HG03097 (cell line): Measurements from ENCODE around the gene GDF10.

Source experiments
- ATAC-seq: cut with Tn5 transposase; IDR thresholded peaks from one replicate; pipeline ENCODE4 v1.9.1; 2021; ENCODE audit not compliant: unreplicated experiment, low FRiP score

GDF10 gene

GRCh38 chr10:47299611-47300428, at the start of gene GDF10:
GDF10 (plus strand) TSS chr10:47300197; CDS start chr10:47300652, 455 bp downstream.
- no peak for ATAC-seq

GRCh38 chr10:47252093-47252780, 47.8 kb upstream of the GDF10 start:
- ATAC-seq, result no peak

DNA sequence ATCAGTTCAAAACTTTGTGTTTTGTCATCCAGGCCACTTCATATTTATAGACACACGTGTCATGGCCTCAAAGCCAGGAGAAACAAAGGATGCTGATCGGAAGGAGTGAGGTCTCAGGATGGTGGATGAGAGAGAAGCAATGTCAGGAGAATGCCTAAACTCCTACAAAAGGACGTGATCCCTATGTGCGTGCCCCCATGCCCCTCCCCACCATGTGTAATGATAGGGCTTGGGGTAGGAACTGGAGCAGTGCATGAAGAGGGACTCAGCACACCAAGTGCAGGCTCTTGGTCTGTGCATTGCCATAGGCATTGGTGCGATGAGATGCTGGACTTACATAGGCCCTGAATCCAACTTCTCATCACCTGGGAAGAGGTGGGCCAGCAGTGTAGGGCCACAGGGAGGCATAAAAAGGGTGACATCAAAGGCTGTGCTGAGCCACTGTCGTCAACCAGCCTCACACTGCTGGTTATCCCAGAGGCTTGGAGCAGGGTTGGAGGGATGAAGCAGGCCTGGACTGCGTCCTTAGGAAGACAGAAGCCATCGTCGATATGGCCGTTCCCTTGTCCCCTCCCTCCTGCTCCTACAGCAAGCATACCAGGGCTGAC, 46.9 kb upstream of the GDF10 start:
- ATAC-seq, result no peak

- ATAC-seq, result no peak
Measured at GRCh38 chr10:47253651-47254375, 46.2 kb upstream of the GDF10 start.

DNA sequence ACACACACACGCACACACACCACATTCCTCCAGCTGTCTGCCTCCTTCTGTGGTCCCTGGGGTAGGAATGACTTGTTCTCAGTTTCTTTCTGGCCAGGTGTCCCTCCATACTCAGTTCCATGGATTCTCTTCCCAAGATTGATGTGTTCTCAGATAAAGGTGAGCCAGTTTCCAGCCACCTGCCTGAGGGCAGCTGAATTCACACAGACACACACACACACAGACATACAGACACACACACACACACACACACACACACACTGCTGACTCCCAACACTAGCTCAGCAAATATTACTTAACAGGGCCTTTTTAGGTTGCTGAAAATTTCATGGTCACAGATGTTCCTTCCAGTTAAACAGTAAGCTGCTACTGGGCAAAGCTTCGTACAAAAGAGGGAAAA, 45.4 kb upstream of the GDF10 start:
- ATAC-seq, result no peak

- no peak for ATAC-seq
Measured at GRCh38 chr10:47255033-47255813, 44.8 kb upstream of the GDF10 start.

GRCh38 chr10:47255866-47256265, 44.1 kb upstream of the GDF10 start:
- no peak for ATAC-seq

GRCh38 chr10:47256751-47257336, 43.2 kb upstream of the GDF10 start:
- ATAC-seq, result no peak

GRCh38 chr10:47257396-47258120, 42.4 kb upstream of the GDF10 start:
- ATAC-seq, result no peak

DNA sequence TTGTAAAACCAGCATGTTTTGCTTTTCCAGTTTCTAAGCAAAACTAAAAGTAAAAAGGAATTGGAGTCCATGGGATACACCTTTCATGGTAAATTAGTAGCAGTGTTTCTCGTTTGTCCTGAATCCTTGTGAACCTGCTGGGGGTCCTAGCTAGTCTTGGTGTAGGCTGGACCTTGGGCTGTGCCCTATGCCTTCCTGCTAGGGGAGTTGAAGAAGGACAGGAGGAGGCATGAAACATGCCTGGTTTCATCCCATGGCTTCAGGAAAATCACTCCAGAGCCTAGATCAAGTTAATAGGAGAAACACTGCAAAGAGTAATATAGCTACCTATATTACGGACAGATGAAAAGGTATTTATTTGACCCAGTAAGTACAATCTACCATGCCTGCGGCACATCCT, 41.1 kb upstream of the GDF10 start:
- no peak for ATAC-seq

- no peak for ATAC-seq
Measured at GRCh38 chr10:47259466-47259865, 40.5 kb upstream of the GDF10 start.

- ATAC-seq, result no peak
Measured at GRCh38 chr10:47260505-47261111, 39.4 kb upstream of the GDF10 start.

DNA sequence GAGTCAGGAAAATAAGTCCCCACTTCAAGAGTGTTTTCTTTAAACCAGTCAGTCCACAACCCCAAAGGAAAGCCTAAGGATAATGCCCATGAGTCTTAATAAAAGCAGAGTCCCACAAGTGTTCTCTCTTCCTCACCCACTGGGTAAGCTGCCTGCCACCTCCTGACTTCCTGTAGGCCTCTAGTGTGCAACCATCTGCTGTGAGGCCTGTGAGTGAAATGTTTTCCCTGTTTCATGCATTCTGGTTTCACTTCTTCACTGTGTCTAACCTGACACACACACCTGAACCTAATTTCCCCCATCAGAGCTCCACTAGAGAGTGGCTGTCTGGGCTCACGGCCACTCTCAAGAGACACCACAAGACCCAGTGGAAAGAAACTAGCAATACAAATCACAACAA, 38.9 kb upstream of the GDF10 start:
- ATAC-seq, result peak; percentile 96

GRCh38 chr10:47261556-47261955, 38.4 kb upstream of the GDF10 start:
- no peak for ATAC-seq

- no peak for ATAC-seq
Measured at GRCh38 chr10:47262606-47263533, 37.1 kb upstream of the GDF10 start.

DNA sequence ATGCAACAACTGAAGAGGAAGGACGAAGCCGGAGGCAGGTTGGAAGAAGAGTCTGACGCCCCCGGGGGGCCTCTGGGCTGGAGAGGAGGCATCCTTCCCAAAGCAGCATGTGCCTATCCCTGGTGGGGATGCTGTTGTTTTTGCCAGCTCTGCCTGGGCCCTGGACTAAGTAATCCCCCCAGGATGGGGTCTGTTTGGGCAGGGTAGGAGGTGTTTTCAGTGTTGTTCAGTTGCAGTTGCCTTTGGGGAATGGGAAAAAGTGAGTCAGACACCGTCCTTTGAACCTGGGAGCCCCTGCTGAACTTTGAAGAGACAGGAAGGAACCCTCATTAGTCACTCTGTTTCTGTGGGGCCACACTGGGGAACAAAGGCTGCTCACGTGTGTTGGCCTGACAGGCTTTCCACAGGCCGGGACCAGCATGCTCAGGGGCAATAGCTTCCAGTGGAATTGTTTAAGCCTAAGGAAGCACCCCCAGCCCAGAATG, 35.2 kb upstream of the GDF10 start:
- no peak for ATAC-seq

GRCh38 chr10:47266602-47267001, 33.4 kb upstream of the GDF10 start:
- ATAC-seq, result no peak

- ATAC-seq, result no peak
Measured at GRCh38 chr10:47268696-47269095, 31.3 kb upstream of the GDF10 start.
